Breast epithelium (tissue), 3 donors: ENCODE data around the gene CTXN1.

Experiments used
- POLR2A ChIP-seq: fragments of 450-650 bp; IDR thresholded peaks from one replicate; pipeline ENCODE4 v1.6.1; 2016; ENCODE audit warnings: antibody characterized with exemption, mild to moderate bottlenecking, moderate library complexity
- TF ChIP-seq, protein P1 (sequence below), 3 donors: fragments of 450-650 bp; IDR thresholded peaks; one replicate each; pipeline ENCODE4 v1.5.1; 2016 to 2017; ENCODE audit warnings: antibody characterized with exemption in 3 of 3, mild to moderate bottlenecking in 3 of 3, moderate library complexity in 3 of 3

DNA sequence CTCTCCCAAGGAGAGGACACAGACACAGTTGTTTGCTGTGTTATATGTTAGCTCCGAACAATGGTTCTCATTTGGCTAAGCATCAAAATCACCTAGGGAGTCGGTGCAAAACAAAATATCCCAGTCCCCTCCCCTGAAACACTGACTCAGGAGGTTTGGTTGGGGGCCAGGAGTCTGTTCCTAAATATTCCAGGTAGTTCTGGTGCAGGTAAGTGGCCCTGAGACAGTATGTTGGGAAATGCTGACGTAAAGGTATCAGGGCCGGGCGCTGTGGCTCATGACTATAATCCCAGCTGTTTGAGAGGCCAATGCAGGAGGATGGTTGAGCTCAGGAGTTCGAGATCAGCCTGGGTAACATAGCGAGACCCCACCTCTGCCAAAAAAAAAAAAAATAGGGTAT is 24.6 kb downstream of the CTXN1 start:
- TF ChIP-seq, protein P1, sequence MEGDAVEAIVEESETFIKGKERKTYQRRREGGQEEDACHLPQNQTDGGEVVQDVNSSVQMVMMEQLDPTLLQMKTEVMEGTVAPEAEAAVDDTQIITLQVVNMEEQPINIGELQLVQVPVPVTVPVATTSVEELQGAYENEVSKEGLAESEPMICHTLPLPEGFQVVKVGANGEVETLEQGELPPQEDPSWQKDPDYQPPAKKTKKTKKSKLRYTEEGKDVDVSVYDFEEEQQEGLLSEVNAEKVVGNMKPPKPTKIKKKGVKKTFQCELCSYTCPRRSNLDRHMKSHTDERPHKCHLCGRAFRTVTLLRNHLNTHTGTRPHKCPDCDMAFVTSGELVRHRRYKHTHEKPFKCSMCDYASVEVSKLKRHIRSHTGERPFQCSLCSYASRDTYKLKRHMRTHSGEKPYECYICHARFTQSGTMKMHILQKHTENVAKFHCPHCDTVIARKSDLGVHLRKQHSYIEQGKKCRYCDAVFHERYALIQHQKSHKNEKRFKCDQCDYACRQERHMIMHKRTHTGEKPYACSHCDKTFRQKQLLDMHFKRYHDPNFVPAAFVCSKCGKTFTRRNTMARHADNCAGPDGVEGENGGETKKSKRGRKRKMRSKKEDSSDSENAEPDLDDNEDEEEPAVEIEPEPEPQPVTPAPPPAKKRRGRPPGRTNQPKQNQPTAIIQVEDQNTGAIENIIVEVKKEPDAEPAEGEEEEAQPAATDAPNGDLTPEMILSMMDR (IDR thresholded peaks at IDR 0.05): no peak
- TF ChIP-seq POLR2A: no peak
